Measurements from ENCODE around the gene FSIP1.

Gene FSIP1

DNA sequence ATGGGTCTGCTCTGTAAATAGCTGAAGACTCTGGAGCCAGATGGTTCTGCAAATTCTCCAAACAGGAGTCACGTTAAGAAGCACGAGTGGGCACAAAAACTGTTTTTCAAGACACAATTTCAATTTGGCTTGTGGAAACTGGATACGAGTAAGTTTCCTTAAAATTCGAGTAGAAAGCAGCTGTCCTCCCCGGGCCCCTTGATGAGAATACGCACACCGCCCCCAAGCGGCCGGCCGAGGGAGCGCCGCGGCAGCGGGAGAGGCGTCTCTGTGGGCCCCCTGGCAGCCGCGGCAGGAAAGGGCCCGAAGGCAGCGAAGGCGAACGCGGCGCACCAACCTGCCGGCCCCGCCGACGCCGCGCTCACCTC is 202.5 kb downstream of the FSIP1 start:
- peak overlapping the region; percentile 36 to 65 (median 55) for H3K4me3 ChIP-seq
- peak overlapping the region; percentile 28 to 98 (median 89) for H3K27ac ChIP-seq

DNA sequence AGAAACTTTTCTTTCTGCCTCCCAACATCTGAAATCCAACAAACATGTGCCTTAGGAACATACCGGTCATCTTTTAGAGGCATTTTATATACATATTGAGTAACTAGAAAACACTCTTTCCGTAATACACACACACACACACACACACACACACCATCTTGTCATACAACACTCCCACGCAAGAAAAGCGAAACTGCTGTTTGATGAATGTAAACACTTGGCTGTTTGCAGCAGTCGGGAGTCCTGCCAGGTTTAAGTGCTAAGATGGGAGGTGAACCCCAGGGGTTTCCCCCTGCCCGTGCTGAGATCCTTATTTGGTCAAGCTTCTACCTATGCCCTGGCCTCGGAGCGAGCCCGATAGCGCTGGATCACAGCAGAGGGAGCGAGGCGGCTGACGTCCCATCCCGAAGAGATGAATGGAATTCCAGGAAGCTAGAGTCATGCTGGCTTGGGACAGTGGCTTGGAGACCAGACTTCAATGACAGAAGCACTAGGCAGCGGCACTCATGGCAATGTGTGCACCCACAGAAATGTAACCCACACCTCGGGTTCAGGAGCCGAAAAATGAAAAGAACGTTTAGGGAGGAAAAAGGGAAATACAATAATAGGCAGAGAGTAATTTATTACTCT is 203.0 kb downstream of the FSIP1 start:
- H3K4me3 ChIP-seq: peak overlapping the region; percentile 36 to 65 (median 55)
- H3K27ac ChIP-seq: peak overlapping the region in 19 of 21 experiments; percentile 28 to 98 (median 89)

DNA sequence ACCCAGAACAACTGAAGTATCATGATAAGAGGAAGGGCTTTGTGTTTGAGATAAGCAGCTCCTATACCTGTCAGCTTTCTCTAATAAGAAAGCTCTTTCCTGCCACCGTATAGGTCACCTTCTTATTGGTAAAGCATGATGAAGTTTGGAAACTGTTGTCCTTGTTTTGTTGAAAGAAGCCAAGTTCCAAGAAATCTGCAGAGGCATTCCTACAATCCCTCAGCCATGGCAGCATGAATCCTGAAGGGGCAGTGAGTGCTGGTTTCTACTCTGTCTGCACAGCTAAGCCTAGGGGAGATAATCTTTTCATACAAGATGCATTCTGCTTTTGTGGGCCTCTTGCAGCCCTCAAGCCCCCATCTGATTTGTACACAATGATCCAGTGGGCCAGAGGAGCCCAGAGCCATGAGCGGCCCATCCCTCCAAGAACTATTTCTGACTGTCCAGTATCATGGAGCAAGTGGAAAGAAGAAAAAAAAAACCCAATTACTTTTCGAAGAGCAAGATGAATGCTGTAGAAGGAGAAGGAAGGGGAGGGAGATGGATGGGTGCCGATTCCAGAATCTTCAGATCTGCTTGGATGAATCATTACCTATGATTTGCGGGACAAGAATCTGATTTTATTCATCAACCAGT is 203.7 kb downstream of the FSIP1 start:
- Histone ChIP-seq H3K4me3 (peak overlapping the region in 4 of 7 experiments; percentile 38 to 59 (median 56)), H3K27ac (peak overlapping the region in 14 of 21 experiments; percentile 11 to 98 (median 91))

DNA sequence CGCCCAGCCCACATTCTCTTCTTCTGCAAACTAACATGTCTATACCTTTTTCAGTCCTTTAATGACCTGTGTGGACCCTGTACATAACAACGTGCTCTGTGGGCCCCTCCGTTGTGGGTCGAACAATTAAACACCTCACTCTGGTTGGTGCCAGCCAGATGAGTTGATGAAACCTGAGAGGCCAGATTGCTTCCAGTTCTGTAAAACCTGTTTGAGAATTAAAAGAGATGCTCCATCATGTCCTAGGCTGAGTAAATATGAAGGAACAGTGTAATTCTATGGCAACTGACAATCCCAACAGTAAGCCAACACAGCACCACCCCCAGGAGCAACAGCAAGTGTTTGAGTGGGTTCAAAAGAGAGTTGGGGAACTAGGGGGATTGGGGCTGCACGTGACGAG is 207.5 kb downstream of the FSIP1 start:
- Histone ChIP-seq H3K4me3 (no peak overlapping the region), H3K27ac (peak overlapping the region in 1 of 21 experiments; percentile 33)

DNA sequence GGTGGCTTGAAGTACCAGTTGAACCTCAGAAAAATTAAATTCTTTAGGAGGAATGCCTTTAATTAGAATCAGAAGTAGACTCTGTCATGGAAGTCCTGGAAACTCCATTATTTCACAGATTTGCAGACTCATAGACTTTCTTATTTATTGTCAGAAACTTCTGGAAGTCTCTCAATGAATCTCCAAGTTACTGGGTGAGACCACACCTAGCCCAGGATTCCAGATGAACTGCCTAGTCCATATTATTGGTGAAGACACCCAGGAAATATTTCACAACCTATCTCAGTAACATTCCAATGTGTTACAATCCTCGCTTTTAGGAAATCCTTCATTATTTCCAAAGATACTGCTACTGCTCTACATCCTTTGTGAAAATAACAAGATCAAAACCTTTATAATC is 208.2 kb downstream of the FSIP1 start:
- peak overlapping the region in 2 of 21 experiments; percentile 62 to 67 for H3K27ac ChIP-seq
- no peak overlapping the region for H3K4me3 ChIP-seq

DNA sequence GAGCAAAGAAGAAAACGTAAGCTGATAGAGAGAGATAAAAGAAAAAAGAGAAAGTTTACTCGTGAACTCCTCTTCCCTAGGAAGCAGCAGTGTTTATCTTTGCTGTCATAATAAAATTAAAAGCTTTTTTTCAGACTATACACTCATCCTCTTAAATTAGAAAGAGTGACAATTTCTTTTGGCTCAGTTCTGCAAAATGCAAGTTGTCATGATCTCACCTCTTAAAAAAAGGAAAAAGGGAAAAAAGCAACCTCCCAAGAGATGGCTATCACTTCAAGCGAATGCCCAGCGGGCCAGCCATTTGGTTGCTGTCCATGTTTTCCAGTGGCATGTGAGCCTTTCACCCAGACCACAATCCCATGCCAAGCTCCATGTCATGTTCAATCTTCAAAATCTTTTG is 208.8 kb downstream of the FSIP1 start:
- Histone ChIP-seq H3K27ac (peak overlapping the region in 3 of 21 experiments; percentile 39 to 67 (median 62)), H3K4me3 (no peak overlapping the region)

DNA sequence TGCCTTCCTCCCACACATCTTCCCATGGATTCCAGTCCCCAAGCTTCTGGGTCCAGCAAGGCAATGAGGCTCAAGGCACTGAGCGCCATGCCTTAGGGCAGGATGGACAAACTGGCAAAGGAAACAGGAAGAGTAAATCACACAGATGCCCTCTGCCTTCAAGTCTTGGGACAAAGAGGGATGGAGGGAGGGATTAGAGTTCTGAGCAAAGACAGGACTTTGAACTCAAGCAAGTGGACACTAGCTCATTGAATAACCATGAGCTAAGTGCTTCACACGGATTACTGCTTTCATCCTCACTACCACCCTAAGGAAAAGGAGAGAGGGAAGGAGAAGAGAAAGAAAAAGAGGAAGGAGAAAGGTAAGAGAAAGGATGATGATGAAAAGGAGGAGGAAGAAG is 209.4 kb downstream of the FSIP1 start:
- Histone ChIP-seq H3K4me3 (no peak overlapping the region), H3K27ac (peak overlapping the region in 4 of 21 experiments; percentile 13 to 67 (median 50))

DNA sequence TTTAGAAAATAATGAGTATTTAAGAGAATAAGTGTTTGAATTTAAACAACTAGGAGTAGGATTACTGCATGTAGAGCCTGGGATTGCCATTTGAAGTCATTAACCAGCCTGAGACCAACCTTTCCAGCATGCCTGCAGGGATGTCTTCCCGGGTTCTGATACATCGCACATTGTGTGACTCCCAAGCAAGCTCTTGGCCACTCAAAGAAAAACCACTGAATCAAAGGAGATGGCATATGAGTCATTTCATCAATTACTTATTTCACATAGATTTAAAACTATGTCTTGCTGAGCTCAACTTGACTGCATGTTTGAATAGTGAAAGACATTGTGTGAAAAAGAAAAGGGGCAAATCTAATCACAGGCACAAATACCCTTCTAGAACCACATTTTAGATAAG is 216.8 kb downstream of the FSIP1 start:
- H3K27ac ChIP-seq: no peak overlapping the region
- H3K4me3 ChIP-seq: no peak overlapping the region

DNA sequence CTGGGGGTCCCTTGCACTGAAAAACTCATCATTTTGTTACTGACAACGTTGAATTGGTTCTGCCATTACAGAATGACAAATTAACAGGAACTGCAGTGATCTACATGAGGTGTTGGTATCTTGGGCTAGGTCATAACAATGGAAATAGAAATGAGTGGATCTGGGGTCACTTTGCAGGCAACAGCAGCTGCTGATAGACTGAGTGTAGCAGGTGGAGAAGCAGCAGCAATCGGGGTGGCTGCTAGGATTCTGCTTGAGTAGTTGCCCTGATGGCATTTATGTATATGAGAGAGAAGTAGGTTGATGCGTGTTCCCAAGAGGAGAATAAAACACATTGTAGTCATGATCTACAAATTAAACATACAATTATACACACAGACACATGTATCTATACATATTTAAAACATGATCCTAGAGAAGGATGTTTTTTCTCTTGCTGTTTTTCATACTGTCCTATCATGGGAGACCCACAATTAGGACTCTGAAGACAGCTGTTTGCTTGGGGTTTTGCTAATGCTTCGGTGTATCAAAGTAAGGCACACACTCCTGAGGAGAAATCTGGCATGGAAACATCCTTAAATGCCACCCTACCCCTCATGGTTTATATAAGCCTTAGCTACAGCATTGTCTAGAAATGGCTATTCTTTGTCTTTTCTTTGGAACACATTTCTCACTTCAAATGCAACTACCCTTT is 217.5 kb downstream of the FSIP1 start:
- no peak overlapping the region for H3K27ac ChIP-seq
- no peak overlapping the region for H3K4me3 ChIP-seq

DNA sequence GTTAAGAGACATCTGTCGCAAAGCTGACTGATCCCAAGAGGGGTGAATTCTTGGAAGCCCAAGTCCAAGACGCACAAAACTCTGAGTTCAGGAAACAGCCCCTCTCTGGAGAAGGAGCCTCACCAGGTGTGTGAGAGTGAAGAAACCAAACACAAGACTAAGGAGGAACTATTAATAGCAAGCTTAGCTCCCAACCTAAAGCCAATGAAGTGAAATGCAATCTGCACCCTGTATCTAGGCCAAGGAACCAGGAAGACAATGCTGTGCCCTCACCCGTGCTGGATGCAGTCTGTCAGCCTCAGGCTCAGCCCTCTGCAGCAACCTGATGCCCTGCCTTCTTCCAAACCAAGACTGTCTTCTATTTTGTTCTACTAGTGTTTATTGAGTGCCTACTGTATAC is 224.2 kb downstream of the FSIP1 start:
- Histone ChIP-seq H3K4me3 (no peak overlapping the region), H3K27ac (no peak overlapping the region)

DNA sequence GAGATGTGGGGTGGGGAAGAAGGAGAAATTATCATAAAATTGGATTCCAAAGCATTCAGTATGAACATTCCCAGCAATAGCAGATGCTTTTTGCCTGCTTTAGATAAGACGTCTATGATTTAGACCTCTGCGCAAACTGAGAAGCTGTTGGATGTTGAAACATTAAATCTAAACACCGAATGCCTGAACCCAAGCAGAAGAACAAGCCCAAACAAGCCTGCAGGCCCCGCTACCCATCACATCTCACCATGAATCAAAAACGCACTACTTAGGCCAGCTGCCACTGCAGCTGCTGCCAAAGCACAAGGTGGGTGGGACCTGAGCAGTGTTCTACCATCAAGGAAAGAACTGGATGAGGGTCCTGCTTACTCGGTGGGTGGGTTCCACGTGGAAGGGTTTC is 226.2 kb downstream of the FSIP1 start:
- H3K4me3 ChIP-seq: no peak overlapping the region
- peak overlapping the region in 1 of 21 experiments; percentile 51 for H3K27ac ChIP-seq

DNA sequence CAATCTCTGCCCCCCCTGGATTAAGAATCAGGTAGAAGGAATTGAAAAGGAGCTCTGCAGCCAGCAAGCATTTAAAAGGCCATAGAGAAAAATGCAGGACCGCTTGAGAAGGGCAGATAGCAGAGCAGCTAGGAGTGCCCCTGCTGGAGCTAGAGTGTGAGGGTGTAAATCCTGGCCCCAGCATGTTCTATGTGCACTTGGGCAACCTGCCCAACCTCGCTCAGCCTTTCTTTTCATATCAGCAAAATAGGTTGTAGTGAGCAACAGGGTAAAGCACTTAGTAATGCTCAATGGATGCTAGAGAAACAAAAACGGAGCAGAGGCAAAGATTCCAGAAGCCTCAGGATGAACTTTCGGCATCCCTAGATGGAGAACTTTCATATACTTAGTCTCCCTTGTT is 226.8 kb downstream of the FSIP1 start:
- Histone ChIP-seq H3K27ac (peak overlapping the region in 1 of 21 experiments; percentile 51), H3K4me3 (no peak overlapping the region)

DNA sequence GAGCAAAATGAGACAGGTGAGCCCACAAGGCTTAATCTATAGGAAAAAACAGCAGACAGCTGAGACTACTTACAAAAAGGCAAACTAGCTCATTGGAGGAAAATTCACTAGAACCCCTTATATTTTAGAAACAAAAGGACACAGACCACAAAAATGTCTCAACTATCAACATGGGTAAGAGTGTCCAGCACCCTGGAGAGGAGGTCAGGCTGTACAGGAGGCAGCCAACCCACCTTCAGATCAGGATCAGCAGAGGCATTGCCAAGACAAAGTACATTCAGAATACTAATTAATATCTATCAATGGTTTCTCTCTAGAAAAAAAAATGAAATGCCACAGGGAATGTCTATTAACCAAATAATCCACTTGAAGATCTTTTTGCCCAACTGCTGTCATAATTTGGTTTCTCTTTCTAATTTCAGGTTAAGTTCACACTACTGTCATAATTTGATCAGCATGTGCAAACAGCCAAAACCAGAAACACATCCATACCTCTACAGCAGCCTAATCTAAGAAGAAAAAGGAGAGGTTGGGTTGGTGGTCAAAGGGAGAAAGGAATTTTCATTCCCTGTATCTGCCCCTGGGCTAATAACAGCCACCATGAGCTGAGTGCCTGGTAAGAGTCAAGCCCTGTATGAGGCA is 227.8 kb downstream of the FSIP1 start:
- peak overlapping the region in 1 of 21 experiments; percentile 25 for H3K27ac ChIP-seq
- no peak overlapping the region for H3K4me3 ChIP-seq

DNA sequence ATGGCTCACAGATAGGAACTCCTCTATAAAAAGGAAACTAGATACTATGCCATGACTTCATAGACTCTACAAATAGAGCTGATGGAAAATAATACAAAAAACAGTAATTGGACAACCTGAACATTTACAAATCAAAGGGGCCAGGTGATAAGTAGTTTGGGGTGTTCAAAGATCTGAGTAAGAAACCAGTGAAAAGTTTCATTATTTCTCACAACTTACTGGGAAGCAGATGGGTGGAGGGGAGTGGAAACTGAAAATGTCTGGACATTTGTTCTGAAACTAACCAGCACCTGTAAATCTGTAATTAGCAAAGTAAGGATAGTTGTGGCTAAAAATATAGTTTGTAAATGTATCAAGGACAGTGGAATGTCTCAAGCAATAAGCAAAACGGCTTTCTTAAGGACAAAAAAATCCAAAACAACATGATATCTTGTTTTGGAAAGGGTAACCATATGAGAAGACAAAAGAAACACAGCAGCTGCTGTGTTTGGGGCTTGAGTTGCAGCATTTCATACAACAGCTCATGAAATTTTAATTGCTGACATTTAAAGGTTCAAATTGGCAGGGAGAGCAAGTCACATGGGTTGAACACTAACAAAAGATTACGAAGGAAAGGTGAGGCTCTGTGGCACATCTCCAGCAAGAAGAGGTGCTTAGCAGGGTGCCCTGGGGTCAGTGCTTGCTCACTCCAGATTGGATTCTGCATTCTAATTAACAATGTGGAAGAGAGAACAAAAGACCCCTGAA is 228.5 kb downstream of the FSIP1 start:
- Histone ChIP-seq H3K27ac (peak overlapping the region in 2 of 21 experiments; percentile 3 to 68), H3K4me3 (no peak overlapping the region)

DNA sequence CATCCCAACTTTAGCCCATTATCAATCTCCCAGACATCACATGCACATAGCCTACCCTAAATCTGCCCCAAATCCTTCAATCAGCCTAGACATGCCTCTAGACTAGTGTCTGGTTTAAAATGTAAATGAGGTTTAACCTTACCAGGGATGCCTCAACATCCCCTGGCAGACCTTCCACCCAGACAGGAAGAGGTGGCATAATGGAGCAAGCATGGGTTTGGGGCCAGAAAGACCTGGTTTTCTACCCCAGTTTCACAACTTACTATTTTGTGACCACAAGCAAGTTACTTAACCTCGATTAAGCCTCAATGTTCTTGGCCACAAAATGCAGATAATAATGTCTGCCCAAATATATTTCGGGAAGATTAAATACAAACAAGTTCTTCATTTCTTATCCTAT is 230.1 kb downstream of the FSIP1 start:
- Histone ChIP-seq H3K27ac (no peak overlapping the region), H3K4me3 (no peak overlapping the region)

DNA sequence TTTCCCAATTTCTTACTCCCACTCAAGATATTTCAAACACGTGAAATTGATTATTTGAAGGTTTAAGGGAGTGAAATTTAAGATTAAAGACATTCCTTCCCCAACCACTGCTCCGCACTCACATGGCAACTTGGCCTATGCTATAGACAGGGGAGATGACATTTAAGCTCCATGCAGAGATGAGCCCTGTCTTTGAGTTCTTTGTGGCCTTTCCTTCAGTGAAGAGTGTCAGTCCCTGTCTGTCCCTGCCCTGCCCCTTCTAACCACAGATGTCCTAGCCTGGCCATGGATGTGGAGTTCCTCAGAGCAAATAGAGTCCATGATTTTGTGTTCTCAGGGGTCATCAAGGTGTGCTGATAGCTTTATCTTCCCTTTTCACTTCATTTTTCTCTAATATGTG is 231.2 kb downstream of the FSIP1 start:
- H3K4me3 ChIP-seq: no peak overlapping the region
- H3K27ac ChIP-seq: no peak overlapping the region
